Neural cell (in vitro differentiated cells): Measurements from ENCODE around the gene SOX13. TPM values are rescaled to one million over a fixed set of nuclear protein-coding genes. Genes with fewer than 3 reads are reported as not detected.

Experiments
- H2AFZ ChIP-seq: fragments of 200-600, 300-800 bp; sonication (generic), shearing (Covaris generic); 2 replicates; pipeline ENCODE4 v1.6.0; 2014; ENCODE audit warnings: low read depth, mild to moderate bottlenecking, antibody characterized with exemption, low read length, moderate library complexity
- H3F3A ChIP-seq: fragments of 200-600 bp; shearing (Covaris generic); 2 replicates; pipeline ENCODE4 v1.6.1; 2016; ENCODE audit warnings: mild to moderate bottlenecking, moderate library complexity, mixed read lengths, antibody characterized with exemption, low read length; ENCODE audit not compliant: insufficient read depth, poor library complexity, severe bottlenecking
- H3K27ac ChIP-seq: fragments of 200-600, 300-800 bp; sonication (generic), shearing (Covaris generic); 2 replicates; pipeline ENCODE4 v1.5.1; 2014; ENCODE audit warnings: mild to moderate bottlenecking, low read length, moderate library complexity
- H3K27me3 ChIP-seq: fragments of 300-800, 200-600 bp; sonication (generic), shearing (Covaris generic); 2 replicates; pipeline ENCODE4 v1.6.0; 2014; ENCODE audit warnings: mild to moderate bottlenecking, low read depth, low read length, moderate library complexity; ENCODE audit not compliant: insufficient read depth
- H3K36me3 ChIP-seq: fragments of 300-800, 200-600 bp; sonication (generic), shearing (Covaris generic); 2 replicates; pipeline ENCODE4 v1.5.1; 2014; ENCODE audit warnings: mild to moderate bottlenecking, antibody characterized with exemption, low read length, moderate library complexity; ENCODE audit not compliant: insufficient read depth
- H3K4me2 ChIP-seq: fragments of 300-800, 200-600 bp; sonication (generic), shearing (Covaris generic); 2 replicates; pipeline ENCODE4 v1.6.0; 2014; ENCODE audit warnings: mild to moderate bottlenecking, low read length
- H3K4me3 ChIP-seq: fragments of 300-800, 200-600 bp; sonication (generic), shearing (Covaris generic); 2 replicates; pipeline ENCODE4 v1.5.1; 2014; ENCODE audit warnings: mild to moderate bottlenecking, low read length, moderate library complexity
- H3K79me2 ChIP-seq: fragments of 200-600 bp; shearing (Covaris generic); replicated peaks from 2 replicates; pipeline ENCODE4 v1.6.0; 2014; ENCODE audit warnings: mild to moderate bottlenecking, low read length, moderate library complexity; ENCODE audit not compliant: insufficient read depth
- H3K9ac ChIP-seq: fragments of 300-800, 200-600 bp; sonication (generic), shearing (Covaris generic); 2 replicates; pipeline ENCODE4 v1.6.1; 2016; ENCODE audit warnings: mild to moderate bottlenecking, low read length, mixed read lengths
- H3K9me2 ChIP-seq: fragments of 200-600 bp; shearing (Covaris generic); 2 replicates; pipeline ENCODE4 v1.6.1; 2016; ENCODE audit warnings: mild to moderate bottlenecking, low read length, mixed read lengths; ENCODE audit not compliant: insufficient read depth
- H3K9me3 ChIP-seq: fragments of 200-600, 300-800 bp; sonication (generic), shearing (Covaris generic); 2 replicates; pipeline ENCODE4 v1.6.1; 2016; ENCODE audit warnings: mild to moderate bottlenecking, mixed run types, low read length, moderate library complexity, mixed read lengths
- H4K20me1 ChIP-seq: fragments of 200-600 bp; shearing (Covaris generic); 2 replicates; pipeline ENCODE4 v1.6.1; 2016; ENCODE audit warnings: mild to moderate bottlenecking, mixed run types; ENCODE audit not compliant: insufficient read depth
- EP300 ChIP-seq: fragments of 450-650 bp; conservative IDR thresholded peaks from 2 replicates; pipeline ENCODE4 v1.6.1; 2014; ENCODE audit warnings: antibody characterized with exemption, mild to moderate bottlenecking, moderate library complexity; ENCODE audit not compliant: poor library complexity, severe bottlenecking
- EZH2 ChIP-seq: fragments of 200-600, 300-800 bp; shearing (Covaris generic), sonication (generic); IDR thresholded peaks from 2 replicates; pipeline ENCODE4 v1.6.1; 2014; ENCODE audit warnings: antibody characterized with exemption, low read length, borderline replicate concordance, mild to moderate bottlenecking; ENCODE audit not compliant: insufficient read depth, poor library complexity, severe bottlenecking
- MXI1 ChIP-seq: fragments of 450-650 bp; conservative IDR thresholded peaks from 2 replicates; pipeline ENCODE4 v1.6.1; 2014; ENCODE audit warnings: antibody characterized with exemption, mild to moderate bottlenecking; ENCODE audit not compliant: poor library complexity, severe bottlenecking
- POLR2AphosphoS5 ChIP-seq: IDR thresholded peaks from 2 replicates; pipeline ENCODE4 v1.6.1; 2012
- RAD21 ChIP-seq: fragments of 450-650 bp; conservative IDR thresholded peaks from 2 replicates; pipeline ENCODE4 v1.6.1; 2014; ENCODE audit warnings: antibody characterized with exemption, mild to moderate bottlenecking, moderate library complexity
- SMC3 ChIP-seq: fragments of 450-650 bp; conservative IDR thresholded peaks from 2 replicates; pipeline ENCODE4 v1.6.1; 2014; ENCODE audit warnings: antibody characterized with exemption, mild to moderate bottlenecking, moderate library complexity; ENCODE audit not compliant: poor library complexity
- TAF1 ChIP-seq: IDR thresholded peaks from 2 replicates; pipeline ENCODE4 v1.6.1; 2012; ENCODE audit warnings: low read depth
- polyA plus RNA-seq: library from polyadenylated mRNA; depleted of rRNA; stranded (reverse); fragments of >200 nt; gene quantifications from 2 replicates; pipeline ENCODE4 v1.2.3, GENCODE V29; 2014
- TF ChIP-seq, protein P1 (sequence below): fragments of 450-650 bp; IDR thresholded peaks from 2 replicates; pipeline ENCODE4 v1.5.1; 2014; ENCODE audit warnings: antibody characterized with exemption, mild to moderate bottlenecking, moderate library complexity; ENCODE audit not compliant: poor library complexity, severe bottlenecking
- TF ChIP-seq, protein P2 (sequence below): IDR thresholded peaks from 2 replicates; pipeline ENCODE4 v1.6.1; 2012; ENCODE audit warnings: borderline replicate concordance

SOX13 gene
- polyA plus RNA-seq, 1 donor from 2014 or later: 1.7 TPM

DNA sequence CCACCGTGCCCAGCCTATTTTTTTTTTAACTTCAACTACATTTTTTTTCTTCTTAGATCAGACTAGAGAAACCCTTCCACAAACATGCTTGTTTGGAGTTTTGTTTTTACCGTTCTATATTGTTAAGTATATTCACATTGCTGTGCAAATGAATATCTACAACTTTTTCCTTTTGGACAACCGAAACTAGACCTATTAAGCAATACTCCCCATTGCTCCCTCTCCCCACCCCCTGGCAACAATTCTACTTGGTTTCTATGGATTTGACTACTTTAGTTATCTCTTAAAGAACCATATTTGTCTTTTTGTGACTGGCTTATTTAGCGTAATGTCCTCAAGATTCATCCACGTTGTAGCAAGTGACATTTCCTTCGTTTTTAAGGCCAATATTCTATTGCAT lies 59.8 kb downstream of the SOX13 start:
- Histone ChIP-seq H2AFZ (no peak overlapping the region), H4K20me1 (no peaks in the 10 kb centered on the region), H3K9ac (no peak overlapping the region), H3K27ac (no peak overlapping the region), H3K79me2 (no peaks in the 10 kb centered on the region), H3K36me3 (no peaks in the 10 kb centered on the region), H3K4me2 (no peak overlapping the region), H3K9me3 (no peaks in the 10 kb centered on the region), H3K9me2 (no peaks in the 10 kb centered on the region), H3K27me3 (no peaks in the 10 kb centered on the region), H3F3A (no peaks in the 10 kb centered on the region), H3K4me3 (no peak overlapping the region)
- TF ChIP-seq MXI1 (no peak), POLR2AphosphoS5 (no peak)
- TF ChIP-seq, protein P1, sequence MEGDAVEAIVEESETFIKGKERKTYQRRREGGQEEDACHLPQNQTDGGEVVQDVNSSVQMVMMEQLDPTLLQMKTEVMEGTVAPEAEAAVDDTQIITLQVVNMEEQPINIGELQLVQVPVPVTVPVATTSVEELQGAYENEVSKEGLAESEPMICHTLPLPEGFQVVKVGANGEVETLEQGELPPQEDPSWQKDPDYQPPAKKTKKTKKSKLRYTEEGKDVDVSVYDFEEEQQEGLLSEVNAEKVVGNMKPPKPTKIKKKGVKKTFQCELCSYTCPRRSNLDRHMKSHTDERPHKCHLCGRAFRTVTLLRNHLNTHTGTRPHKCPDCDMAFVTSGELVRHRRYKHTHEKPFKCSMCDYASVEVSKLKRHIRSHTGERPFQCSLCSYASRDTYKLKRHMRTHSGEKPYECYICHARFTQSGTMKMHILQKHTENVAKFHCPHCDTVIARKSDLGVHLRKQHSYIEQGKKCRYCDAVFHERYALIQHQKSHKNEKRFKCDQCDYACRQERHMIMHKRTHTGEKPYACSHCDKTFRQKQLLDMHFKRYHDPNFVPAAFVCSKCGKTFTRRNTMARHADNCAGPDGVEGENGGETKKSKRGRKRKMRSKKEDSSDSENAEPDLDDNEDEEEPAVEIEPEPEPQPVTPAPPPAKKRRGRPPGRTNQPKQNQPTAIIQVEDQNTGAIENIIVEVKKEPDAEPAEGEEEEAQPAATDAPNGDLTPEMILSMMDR: no peak

DNA sequence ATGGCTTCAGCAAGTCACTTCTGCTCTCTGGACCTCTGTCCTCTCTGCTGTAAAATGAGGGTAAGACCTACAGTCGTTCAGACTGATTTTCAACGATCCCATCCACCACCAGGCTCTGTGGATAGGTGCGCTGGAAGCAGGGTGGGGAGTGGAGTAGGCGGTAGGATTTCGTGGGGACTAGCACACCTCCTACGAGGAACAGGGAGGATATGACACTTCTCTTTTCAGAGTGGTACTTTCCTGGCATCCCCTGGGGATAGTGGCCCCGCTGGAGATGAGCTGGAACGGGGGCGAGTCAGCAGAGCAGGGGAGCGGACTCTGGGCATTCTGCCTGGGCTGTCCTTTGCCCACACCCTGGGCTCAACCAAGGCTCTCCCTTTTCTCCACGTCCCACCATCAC lies 61.2 kb downstream of the SOX13 start:
- H3K79me2 ChIP-seq: no peaks in the 10 kb centered on the region
- H3K9me3 ChIP-seq: no peaks in the 10 kb centered on the region
- H4K20me1 ChIP-seq: no peaks in the 10 kb centered on the region
- TF ChIP-seq EZH2 (no peak), MXI1 (no peak), SMC3 (no peak), POLR2AphosphoS5 (no peak), RAD21 (no peak), TAF1 (no peak), EP300 (no peak)
- TF ChIP-seq, protein P1: no peak
- TF ChIP-seq, protein P2, sequence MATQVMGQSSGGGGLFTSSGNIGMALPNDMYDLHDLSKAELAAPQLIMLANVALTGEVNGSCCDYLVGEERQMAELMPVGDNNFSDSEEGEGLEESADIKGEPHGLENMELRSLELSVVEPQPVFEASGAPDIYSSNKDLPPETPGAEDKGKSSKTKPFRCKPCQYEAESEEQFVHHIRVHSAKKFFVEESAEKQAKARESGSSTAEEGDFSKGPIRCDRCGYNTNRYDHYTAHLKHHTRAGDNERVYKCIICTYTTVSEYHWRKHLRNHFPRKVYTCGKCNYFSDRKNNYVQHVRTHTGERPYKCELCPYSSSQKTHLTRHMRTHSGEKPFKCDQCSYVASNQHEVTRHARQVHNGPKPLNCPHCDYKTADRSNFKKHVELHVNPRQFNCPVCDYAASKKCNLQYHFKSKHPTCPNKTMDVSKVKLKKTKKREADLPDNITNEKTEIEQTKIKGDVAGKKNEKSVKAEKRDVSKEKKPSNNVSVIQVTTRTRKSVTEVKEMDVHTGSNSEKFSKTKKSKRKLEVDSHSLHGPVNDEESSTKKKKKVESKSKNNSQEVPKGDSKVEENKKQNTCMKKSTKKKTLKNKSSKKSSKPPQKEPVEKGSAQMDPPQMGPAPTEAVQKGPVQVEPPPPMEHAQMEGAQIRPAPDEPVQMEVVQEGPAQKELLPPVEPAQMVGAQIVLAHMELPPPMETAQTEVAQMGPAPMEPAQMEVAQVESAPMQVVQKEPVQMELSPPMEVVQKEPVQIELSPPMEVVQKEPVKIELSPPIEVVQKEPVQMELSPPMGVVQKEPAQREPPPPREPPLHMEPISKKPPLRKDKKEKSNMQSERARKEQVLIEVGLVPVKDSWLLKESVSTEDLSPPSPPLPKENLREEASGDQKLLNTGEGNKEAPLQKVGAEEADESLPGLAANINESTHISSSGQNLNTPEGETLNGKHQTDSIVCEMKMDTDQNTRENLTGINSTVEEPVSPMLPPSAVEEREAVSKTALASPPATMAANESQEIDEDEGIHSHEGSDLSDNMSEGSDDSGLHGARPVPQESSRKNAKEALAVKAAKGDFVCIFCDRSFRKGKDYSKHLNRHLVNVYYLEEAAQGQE: no peak
- H3K9ac ChIP-seq: no peak overlapping the region
- no peaks in the 10 kb centered on the region for H3K36me3 ChIP-seq
- no peak overlapping the region for H3K4me2 ChIP-seq
- H3K27ac ChIP-seq: no peak overlapping the region
- no peaks in the 10 kb centered on the region for H3K9me2 ChIP-seq
- no peak overlapping the region for H3K4me3 ChIP-seq
- no peaks in the 10 kb centered on the region for H3F3A ChIP-seq
- H2AFZ ChIP-seq: no peak overlapping the region
- H3K27me3 ChIP-seq: no peaks in the 10 kb centered on the region
